Esophagus muscularis mucosa (tissue), 3 donors: ENCODE measurements around the gene RXFP2.

Experiments
- CTCF ChIP-seq, 3 experiments: fragments of 200-600 bp in 2 of 3; fragments of 450-650 bp in 1 of 3; sonication (generic) in 2 of 3; IDR thresholded peaks; one replicate each; pipeline ENCODE4 v1.5.1; 2017 to 2019; ENCODE audit warnings: antibody characterized with exemption in 3 of 3, mild to moderate bottlenecking in 2 of 3, moderate library complexity in 1 of 3
- POLR2A ChIP-seq: fragments of 450-650 bp; IDR thresholded peaks from one replicate; pipeline ENCODE4 v1.6.1; 2017; ENCODE audit warnings: antibody characterized with exemption, moderate library complexity, mild to moderate bottlenecking, low read depth
- POLR2AphosphoS5 ChIP-seq, 2 donors: sonication (generic); formaldehyde crosslinking; IDR thresholded peaks; one replicate each; pipeline ENCODE4 v1.6.1; 2017; ENCODE audit warnings: antibody characterized with exemption in 2 of 2

GRCh38 chr13:31755211-31755610 lies 15.9 kb downstream of the RXFP2 start:
- TF ChIP-seq CTCF (IDR thresholded peaks at IDR 0.05), result no peak
- TF ChIP-seq POLR2A, result no peak
- TF ChIP-seq POLR2AphosphoS5 (IDR thresholded peaks at IDR 0.05), result no peak
